Osteocyte (in vitro differentiated cells): ENCODE data around the gene ZMAT5. TPM values are rescaled to one million over a fixed set of nuclear protein-coding genes. Genes with fewer than 3 reads are reported as not detected.

ENCODE experiments used
- DNase-seq: peaks from one replicate; pipeline ENCODE4 v3.0.0; 2021; ENCODE audit warnings: mixed read lengths; ENCODE audit not compliant: unreplicated experiment; ENCODE audit errors: extremely low spot score
- H3K27ac Mint-ChIP-seq: one replicate; pipeline ENCODE4 v1.8.0; 2021; ENCODE audit warnings: mild to moderate bottlenecking, mixed read lengths; ENCODE audit not compliant: unreplicated experiment
- H3K27me3 Mint-ChIP-seq: one replicate; pipeline ENCODE4 v1.8.0; 2021; ENCODE audit warnings: mixed read lengths; ENCODE audit not compliant: unreplicated experiment
- H3K36me3 Mint-ChIP-seq: one replicate; pipeline ENCODE4 v1.8.0; 2021; ENCODE audit warnings: mixed read lengths; ENCODE audit not compliant: unreplicated experiment
- H3K4me1 Mint-ChIP-seq: one replicate; pipeline ENCODE4 v1.8.0; 2021; ENCODE audit warnings: mixed read lengths; ENCODE audit not compliant: unreplicated experiment
- H3K4me3 Mint-ChIP-seq: one replicate; pipeline ENCODE4 v1.8.0; 2021; ENCODE audit warnings: mild to moderate bottlenecking, moderate library complexity, mixed read lengths; ENCODE audit not compliant: unreplicated experiment
- H3K9me3 Mint-ChIP-seq: one replicate; pipeline ENCODE4 v1.8.0; 2021; ENCODE audit warnings: mixed read lengths; ENCODE audit not compliant: unreplicated experiment
- total RNA-seq: library from RNA; stranded (reverse); gene quantifications from 2 replicates; pipeline ENCODE4 v1.2.1, GENCODE V29; 2021
- TF ChIP-seq, protein P1 (sequence below): fragments of 200-600 bp; sonication (generic); IDR thresholded peaks from 2 replicates; pipeline ENCODE4 v1.5.0; 2021; ENCODE audit warnings: antibody characterized with exemption, mild to moderate bottlenecking, moderate library complexity

The ZMAT5 gene
- total RNA-seq, 1 donor from 2014 or later: 25.0 TPM

DNA sequence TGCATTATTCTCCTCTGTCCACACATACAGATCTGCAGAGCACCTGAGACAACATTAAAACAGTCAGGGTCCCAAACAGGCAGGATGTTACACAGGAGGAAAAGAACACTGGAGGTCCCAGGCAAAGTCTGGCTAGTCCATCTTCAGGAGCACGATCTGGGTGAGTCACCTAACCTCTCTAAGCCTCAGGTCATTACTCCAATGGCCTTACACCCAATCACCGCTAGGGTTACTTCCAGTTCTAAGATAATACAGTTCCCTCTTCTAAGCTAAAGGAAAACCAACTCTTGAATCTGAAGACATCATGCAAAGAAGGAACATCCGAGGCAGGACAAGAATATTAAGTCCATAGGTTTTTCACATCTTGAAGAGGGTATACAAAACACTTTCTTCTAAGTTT lies 46.8 kb upstream of the ZMAT5 start:
- Mint-ChIP-seq H3K4me3 (no peak overlapping the region), H3K9me3 (no peaks in the 10 kb centered on the region), H3K4me1 (no peaks in the 10 kb centered on the region), H3K27ac (no peak overlapping the region), H3K27me3 (no peaks in the 10 kb centered on the region), H3K36me3 (peaks cover 44% of the 10 kb centered on the region)
- TF ChIP-seq, protein P1, sequence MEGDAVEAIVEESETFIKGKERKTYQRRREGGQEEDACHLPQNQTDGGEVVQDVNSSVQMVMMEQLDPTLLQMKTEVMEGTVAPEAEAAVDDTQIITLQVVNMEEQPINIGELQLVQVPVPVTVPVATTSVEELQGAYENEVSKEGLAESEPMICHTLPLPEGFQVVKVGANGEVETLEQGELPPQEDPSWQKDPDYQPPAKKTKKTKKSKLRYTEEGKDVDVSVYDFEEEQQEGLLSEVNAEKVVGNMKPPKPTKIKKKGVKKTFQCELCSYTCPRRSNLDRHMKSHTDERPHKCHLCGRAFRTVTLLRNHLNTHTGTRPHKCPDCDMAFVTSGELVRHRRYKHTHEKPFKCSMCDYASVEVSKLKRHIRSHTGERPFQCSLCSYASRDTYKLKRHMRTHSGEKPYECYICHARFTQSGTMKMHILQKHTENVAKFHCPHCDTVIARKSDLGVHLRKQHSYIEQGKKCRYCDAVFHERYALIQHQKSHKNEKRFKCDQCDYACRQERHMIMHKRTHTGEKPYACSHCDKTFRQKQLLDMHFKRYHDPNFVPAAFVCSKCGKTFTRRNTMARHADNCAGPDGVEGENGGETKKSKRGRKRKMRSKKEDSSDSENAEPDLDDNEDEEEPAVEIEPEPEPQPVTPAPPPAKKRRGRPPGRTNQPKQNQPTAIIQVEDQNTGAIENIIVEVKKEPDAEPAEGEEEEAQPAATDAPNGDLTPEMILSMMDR: no peak
- DNase-seq: no peak

DNA sequence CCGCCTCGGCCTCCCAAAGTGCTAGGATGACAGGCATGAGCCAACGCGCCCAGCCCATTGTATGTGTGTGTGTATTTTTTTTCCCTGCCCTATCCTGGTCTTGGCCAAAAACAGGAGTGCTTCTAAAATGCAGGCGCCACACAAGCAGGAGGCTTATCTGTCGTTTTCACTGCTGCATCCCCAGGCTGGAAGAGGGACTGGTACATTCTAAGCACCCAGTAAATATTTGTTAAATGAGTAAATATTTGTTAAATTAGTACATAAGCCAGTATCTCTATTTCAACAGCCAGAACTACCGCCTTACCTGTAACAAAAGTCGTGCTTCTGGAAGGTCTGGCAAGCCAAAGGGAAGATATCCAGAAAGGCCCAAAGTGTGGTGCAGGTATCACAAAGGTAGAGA lies 46.3 kb upstream of the ZMAT5 start:
- no peaks in the 10 kb centered on the region for H3K9me3 Mint-ChIP-seq
- H3K27me3 Mint-ChIP-seq: no peaks in the 10 kb centered on the region
- TF ChIP-seq, protein P1: no peak
- no peak overlapping the region for H3K4me3 Mint-ChIP-seq
- no peak for DNase-seq
- H3K4me1 Mint-ChIP-seq: no peaks in the 10 kb centered on the region
- H3K27ac Mint-ChIP-seq: no peak overlapping the region
- peaks cover 43% of the 10 kb centered on the region for H3K36me3 Mint-ChIP-seq

DNA sequence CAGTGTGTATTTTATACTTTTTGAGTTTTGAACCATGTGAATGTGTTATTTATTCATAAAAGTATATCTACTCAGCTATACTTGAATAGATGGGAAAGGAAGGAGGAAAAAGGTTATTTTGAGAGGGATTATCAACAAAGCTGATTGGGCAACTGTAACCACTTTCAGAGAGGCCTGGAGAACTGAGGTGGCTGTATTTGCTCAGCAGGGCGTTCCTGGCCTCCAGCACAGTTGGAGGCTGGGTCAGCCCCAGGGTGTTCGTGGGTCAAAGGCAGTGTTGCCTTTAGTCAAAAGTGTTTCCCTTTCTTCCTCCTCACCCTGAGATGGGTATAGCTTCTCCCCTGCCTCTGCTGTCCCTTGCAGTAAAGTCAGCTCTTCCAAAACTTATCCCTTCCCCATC lies 44.6 kb upstream of the ZMAT5 start:
- TF ChIP-seq, protein P1: no peak
- Mint-ChIP-seq H3K36me3 (peaks cover 43% of the 10 kb centered on the region), H3K27me3 (no peaks in the 10 kb centered on the region), H3K4me3 (no peak overlapping the region), H3K9me3 (no peaks in the 10 kb centered on the region), H3K4me1 (no peaks in the 10 kb centered on the region), H3K27ac (no peak overlapping the region)
- DNase-seq: no peak

DNA sequence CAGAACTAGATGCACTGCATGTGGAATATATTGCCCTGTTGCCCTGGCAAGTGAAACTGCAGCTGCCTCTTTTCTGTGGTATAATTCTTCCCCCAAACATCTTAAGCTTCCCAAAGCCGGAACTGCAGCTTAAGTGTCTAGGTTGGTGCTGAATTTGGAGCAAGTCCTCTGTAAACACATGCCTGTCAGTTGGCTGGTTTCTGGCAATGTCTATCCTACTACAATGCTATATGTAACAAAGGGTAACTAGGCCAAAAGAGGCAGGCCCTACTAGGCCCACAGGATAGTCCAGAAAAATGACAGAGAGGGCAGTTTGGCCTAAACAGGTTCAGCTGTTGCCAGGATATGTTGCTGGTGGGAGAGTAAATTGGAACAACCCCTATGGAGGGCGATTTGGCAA lies 43.4 kb upstream of the ZMAT5 start:
- H3K27ac Mint-ChIP-seq: no peak overlapping the region
- TF ChIP-seq, protein P1: no peak
- no peaks in the 10 kb centered on the region for H3K4me1 Mint-ChIP-seq
- H3K36me3 Mint-ChIP-seq: peaks cover 46% of the 10 kb centered on the region
- no peaks in the 10 kb centered on the region for H3K9me3 Mint-ChIP-seq
- no peak overlapping the region for H3K4me3 Mint-ChIP-seq
- no peak for DNase-seq
- H3K27me3 Mint-ChIP-seq: no peaks in the 10 kb centered on the region

DNA sequence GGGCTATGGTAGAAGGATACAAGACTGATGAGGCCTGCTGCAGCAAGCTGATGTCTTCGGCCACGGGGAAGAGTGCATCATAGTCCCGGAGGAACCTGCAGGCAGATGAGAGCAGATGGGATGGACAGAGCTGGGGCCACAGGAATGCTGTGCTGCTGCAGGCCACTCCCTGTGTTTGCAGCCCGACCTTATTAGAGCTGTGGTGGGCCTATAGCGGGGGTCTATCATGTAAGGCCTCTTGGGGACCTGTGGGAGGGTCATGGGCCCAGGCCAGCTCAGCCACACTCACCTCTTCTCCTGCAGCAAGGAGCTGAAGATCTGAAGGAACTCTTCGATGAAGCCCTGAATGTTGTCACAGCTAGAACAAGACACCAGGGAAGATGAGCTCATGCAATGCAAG lies 39.4 kb upstream of the ZMAT5 start:
- Mint-ChIP-seq H3K4me3 (no peak overlapping the region), H3K27ac (no peak overlapping the region), H3K36me3 (peaks cover 33% of the 10 kb centered on the region), H3K27me3 (no peaks in the 10 kb centered on the region), H3K9me3 (no peaks in the 10 kb centered on the region), H3K4me1 (no peaks in the 10 kb centered on the region)
- TF ChIP-seq, protein P1: no peak
- DNase-seq: no peak
